Neural progenitor cell (in vitro differentiated cells): Measurements from ENCODE around the gene SLC43A1. TPM values are rescaled to one million over a fixed set of nuclear protein-coding genes. Genes with fewer than 3 reads are reported as not detected.

Experiments used
- DNase-seq: peaks from one replicate; pipeline ENCODE4 v3.0.0-alpha.2; 2016; ENCODE audit warnings: low spot score
- H2AFZ ChIP-seq: fragments of 200-600 bp; sonication (generic); replicated peaks from 2 replicates; pipeline ENCODE4 v1.6.1; 2016; ENCODE audit warnings: antibody characterized with exemption
- H3F3A ChIP-seq: fragments of 200-600 bp; sonication (generic); 2 replicates; pipeline ENCODE4 v1.6.1; 2016; ENCODE audit warnings: antibody characterized with exemption, low read depth
- H3K27ac ChIP-seq: fragments of 200-600 bp; sonication (generic); 2 replicates; pipeline ENCODE4 v1.5.1; 2016; ENCODE audit warnings: mild to moderate bottlenecking
- H3K27me3 ChIP-seq: fragments of 200-600 bp; sonication (generic); 2 replicates; pipeline ENCODE4 v1.6.1; 2016; ENCODE audit warnings: mild to moderate bottlenecking, moderate library complexity
- H3K36me3 ChIP-seq: fragments of 200-600 bp; sonication (generic); 2 replicates; pipeline ENCODE4 v1.5.1; 2016
- H3K4me1 ChIP-seq: fragments of 200-600 bp; sonication (generic); 2 replicates; pipeline ENCODE4 v1.6.1; 2016; ENCODE audit warnings: mixed run types
- H3K4me2 ChIP-seq: fragments of 200-600 bp; sonication (generic); 2 replicates; pipeline ENCODE4 v1.6.1; 2016
- H3K4me3 ChIP-seq: fragments of 200-600 bp; sonication (generic); 2 replicates; pipeline ENCODE4 v1.5.1; 2016
- H3K79me2 ChIP-seq: fragments of 200-600 bp; sonication (generic); 2 replicates; pipeline ENCODE4 v1.6.1; 2016; ENCODE audit warnings: low read depth
- H3K9ac ChIP-seq: fragments of 200-600 bp; sonication (generic); 2 replicates; pipeline ENCODE4 v1.6.1; 2016
- H3K9me3 ChIP-seq: fragments of 200-600 bp; sonication (generic); 2 replicates; pipeline ENCODE4 v1.5.1; 2016; ENCODE audit warnings: low read depth
- H4K20me1 ChIP-seq: fragments of 200-600 bp; sonication (generic); 2 replicates; pipeline ENCODE4 v1.6.1; 2016; ENCODE audit warnings: low read depth
- H3K27ac Mint-ChIP-seq: 3 replicates; pipeline ENCODE4 v1.8.0; 2021; ENCODE audit warnings: mixed read lengths
- H3K27me3 Mint-ChIP-seq: 2 replicates; pipeline ENCODE4 v1.8.0; 2022; ENCODE audit warnings: low read depth, mild to moderate bottlenecking, inconsistent platforms, moderate library complexity, mixed read lengths; ENCODE audit not compliant: insufficient read depth
- H3K36me3 Mint-ChIP-seq: 3 replicates; pipeline ENCODE4 v1.8.0; 2021; ENCODE audit warnings: mixed read lengths
- H3K4me1 Mint-ChIP-seq: 3 replicates; pipeline ENCODE4 v1.8.0; 2021; ENCODE audit warnings: mixed read lengths
- H3K4me3 Mint-ChIP-seq: 3 replicates; pipeline ENCODE4 v1.8.0; 2021; ENCODE audit warnings: mild to moderate bottlenecking, moderate library complexity, mixed read lengths
- H3K9me3 Mint-ChIP-seq: 3 replicates; pipeline ENCODE4 v1.8.0; 2020; ENCODE audit warnings: mixed read lengths
- CTCF ChIP-seq: fragments of 200-600 bp; sonication (generic); IDR thresholded peaks from 2 replicates; pipeline ENCODE4 v1.5.1; 2017; ENCODE audit warnings: antibody characterized with exemption, mild to moderate bottlenecking
- EZH2 ChIP-seq: fragments of 200-600 bp; sonication (generic); IDR thresholded peaks from 2 replicates; pipeline ENCODE4 v1.6.1; 2017; ENCODE audit warnings: antibody characterized with exemption, mild to moderate bottlenecking, moderate library complexity
- EZH2phosphoT487 ChIP-seq: fragments of 200-600 bp; sonication (generic); IDR thresholded peaks from 2 replicates; pipeline ENCODE4 v1.6.1; 2017; ENCODE audit warnings: antibody characterized with exemption
- total RNA-seq: library from RNA; depleted of rRNA; stranded (reverse); fragments of >200 nt; gene quantifications from 2 replicates; pipeline ENCODE4 v1.2.3, GENCODE V29; 2015; ENCODE audit warnings: low replicate concordance

The SLC43A1 gene
- total RNA-seq, 1 donor from 2014 or later = 0.99 TPM

GRCh38 chr11:57487021-57487778 is 28.3 kb downstream of the SLC43A1 start:
- no peak overlapping the region for H2AFZ ChIP-seq
- Mint-ChIP-seq H3K27me3 (peaks cover 21% of the 10 kb centered on the region), H3K27ac (no peak overlapping the region), H3K4me3 (no peak overlapping the region), H3K9me3 (no peaks in the 10 kb centered on the region), H3K36me3 (no peaks in the 10 kb centered on the region), H3K4me1 (peaks cover 19% of the 10 kb centered on the region)
- peaks cover 6% of the 10 kb centered on the region for H3K4me1 ChIP-seq
- no peak overlapping the region for H3K4me2 ChIP-seq
- DNase-seq = no peak
- H3K27me3 ChIP-seq = peaks cover 30% of the 10 kb centered on the region
- no peak for TF ChIP-seq EZH2
- no peak for TF ChIP-seq CTCF
- no peak for TF ChIP-seq EZH2phosphoT487
- no peaks in the 10 kb centered on the region for H3K9me3 ChIP-seq
- no peak overlapping the region for H3K4me3 ChIP-seq
- peaks cover 7% of the 10 kb centered on the region for H3F3A ChIP-seq
- no peaks in the 10 kb centered on the region for H3K36me3 ChIP-seq
- no peaks in the 10 kb centered on the region for H3K79me2 ChIP-seq
- H3K9ac ChIP-seq = no peak overlapping the region
- no peaks in the 10 kb centered on the region for H4K20me1 ChIP-seq
- no peak overlapping the region for H3K27ac ChIP-seq

GRCh38 chr11:57485217-57485990 is 30.1 kb downstream of the SLC43A1 start:
- DNase-seq = no peak
- no peaks in the 10 kb centered on the region for H3K9me3 ChIP-seq
- H3K27ac Mint-ChIP-seq = no peak overlapping the region
- H3K9me3 Mint-ChIP-seq = no peaks in the 10 kb centered on the region
- H4K20me1 ChIP-seq = peaks cover 8% of the 10 kb centered on the region
- H2AFZ ChIP-seq = no peak overlapping the region
- no peaks in the 10 kb centered on the region for H3K36me3 ChIP-seq
- no peak overlapping the region for H3K4me2 ChIP-seq
- TF ChIP-seq CTCF (no peak), EZH2phosphoT487 (no peak)
- peaks cover 23% of the 10 kb centered on the region for H3F3A ChIP-seq
- peaks cover 48% of the 10 kb centered on the region for H3K27me3 ChIP-seq
- H3K4me1 Mint-ChIP-seq = peaks cover 34% of the 10 kb centered on the region
- H3K9ac ChIP-seq = no peak overlapping the region
- H3K4me3 Mint-ChIP-seq = no peak overlapping the region
- H3K4me3 ChIP-seq = no peak overlapping the region
- peaks cover 34% of the 10 kb centered on the region for H3K27me3 Mint-ChIP-seq
- no peak overlapping the region for H3K27ac ChIP-seq
- no peaks in the 10 kb centered on the region for H3K36me3 Mint-ChIP-seq
- H3K4me1 ChIP-seq = peaks cover 6% of the 10 kb centered on the region
- no peaks in the 10 kb centered on the region for H3K79me2 ChIP-seq

GRCh38 chr11:57484141-57484710 is 31.3 kb downstream of the SLC43A1 start:
- no peaks in the 10 kb centered on the region for H3K9me3 ChIP-seq
- no peaks in the 10 kb centered on the region for H3K36me3 ChIP-seq
- no peak overlapping the region for H3K4me2 ChIP-seq
- peaks cover 6% of the 10 kb centered on the region for H3K4me1 ChIP-seq
- H2AFZ ChIP-seq = no peak overlapping the region
- H3K27ac ChIP-seq = no peak overlapping the region
- TF ChIP-seq EZH2phosphoT487 = no peak
- Mint-ChIP-seq H3K9me3 (no peaks in the 10 kb centered on the region), H3K27me3 (peaks cover 34% of the 10 kb centered on the region), H3K27ac (no peak overlapping the region), H3K4me3 (no peak overlapping the region), H3K36me3 (no peaks in the 10 kb centered on the region), H3K4me1 (peaks cover 41% of the 10 kb centered on the region)
- no peak for DNase-seq
- no peak overlapping the region for H3K9ac ChIP-seq
- H3K4me3 ChIP-seq = no peak overlapping the region
- H3K27me3 ChIP-seq = peaks cover 60% of the 10 kb centered on the region
- peaks cover 23% of the 10 kb centered on the region for H3F3A ChIP-seq
- H3K79me2 ChIP-seq = no peaks in the 10 kb centered on the region
- peaks cover 8% of the 10 kb centered on the region for H4K20me1 ChIP-seq
